ENCODE data around the gene RAD51B. TPM values are rescaled to one million over a fixed set of nuclear protein-coding genes. Genes with fewer than 3 reads are reported as not detected.

RAD51B gene
- total and polyA plus RNA-seq, 2 of the 13 experiments (the other 11 are each of a cell fraction or from before 2014, with no cell fraction given): 7.0 to 9.5 TPM

- TF ChIP-seq HMGXB3 (CRISPR knock-in tag; IDR thresholded peaks at IDR 0.05; ENCODE audit: borderline replicate concordance) (no peak), SP4 (CRISPR knock-in tag; IDR thresholded peaks at IDR 0.05) (no peak), HNF4A (CRISPR knock-in tag; IDR thresholded peaks at IDR 0.05) (no peak), RFXANK (CRISPR knock-in tag; IDR thresholded peaks at IDR 0.05) (no peak)
Measured at GRCh38 chr14:68188174-68188573, 368.6 kb downstream of the RAD51B start (continued).

- Histone ChIP-seq H3K4me1 (ENCODE audit: insufficient read depth, low read length) (peaks cover 52% of the 10 kb centered on the region), H3K27me3 (ENCODE audit: control insufficient read depth in 1 of 2, insufficient read depth in 2 of 2, low read length in 2 of 2) (no peaks in the 10 kb centered on the region), H3K79me2 (ENCODE audit: insufficient read depth, low read length) (no peaks in the 10 kb centered on the region), H3K27ac (ENCODE audit: extremely low read length, insufficient read depth, low read length) (no peak overlapping the region), H2AFZ (ENCODE audit: low read length) (no peak overlapping the region), H3K4me2 (ENCODE audit: low read depth, low read length) (no peak overlapping the region), H4K20me1 (ENCODE audit: insufficient read depth, low read length) (no peaks in the 10 kb centered on the region), H3K36me3 (replicated peaks in 1 of 2; ENCODE audit: control insufficient read depth in 1 of 2, insufficient read depth in 2 of 2, low read length in 2 of 2) (no peaks in the 10 kb centered on the region), H3K9me3 (ENCODE audit: low read length) (no peaks in the 10 kb centered on the region), H3K4me3 (replicated peaks in 1 of 3; ENCODE audit: insufficient read depth in 1 of 3, low read depth in 2 of 3, low read length in 3 of 3) (no peak overlapping the region), H3K9ac (ENCODE audit: insufficient read depth, low read depth, low read length) (no peak overlapping the region)
- no peak for FAIRE-seq
- 38% methylated on average over 1 of the region's 1 CpG for WGBS (ENCODE audit: low lambda C conversion rate)
- ChIA-PET POLR2A (no interaction called here), CTCF (ENCODE audit: low intra/inter-chr PET ratio, low total read pairs) (no interaction called here)
- DNase-seq (ENCODE audit: low spot score): no peak
- intact Hi-C loops (cut with micrococcal nuclease; ENCODE audit: unreplicated experiment): no loop called here
- no TSS peak for BruUV-seq (replicated peaks)
- in situ Hi-C loops (cut with HindIII; ENCODE audit: extremely low pct_ligation_motif_present, low pct_unique_long_range_greater_than_20kb): no loop called here
- no peak for ATAC-seq
- TF ChIP-seq POLR2AphosphoS5 (IDR thresholded peaks at IDR 0.05; ENCODE audit: low read depth, low read length) (no peak), ZNF749 (CRISPR knock-in tag; IDR thresholded peaks at IDR 0.05; ENCODE audit: borderline replicate concordance) (no peak), ZNF792 (CRISPR knock-in tag; IDR thresholded peaks at IDR 0.05) (no peak), PAF1 (CRISPR knock-in tag; IDR thresholded peaks at IDR 0.05) (no peak), TEF (CRISPR knock-in tag; IDR thresholded peaks at IDR 0.05) (no peak), PBX3 (CRISPR knock-in tag; IDR thresholded peaks at IDR 0.05; ENCODE audit: borderline replicate concordance) (no peak), ZNF567 (CRISPR knock-in tag; IDR thresholded peaks at IDR 0.05; ENCODE audit: borderline replicate concordance) (no peak), SRF (IDR thresholded peaks at IDR 0.05; ENCODE audit: low read depth, low read length) (no peak), NR2F2 (IDR thresholded peaks at IDR 0.05; ENCODE audit: borderline replicate concordance, low read depth) (no peak), KMT2A (CRISPR knock-in tag; IDR thresholded peaks at IDR 0.05) (no peak), ZSCAN25 (CRISPR knock-in tag; IDR thresholded peaks at IDR 0.05) (no peak), ONECUT2 (CRISPR knock-in tag; IDR thresholded peaks at IDR 0.05) (peak; percentile 45; the same call in 1 of the 2 replicates), FOXK1 (CRISPR knock-in tag; IDR thresholded peaks at IDR 0.05; ENCODE audit: borderline replicate concordance, low read depth) (no peak), UBTF (CRISPR knock-in tag; IDR thresholded peaks at IDR 0.05) (no peak)
Measured at GRCh38 chr14:68190032-68190431, 370.5 kb downstream of the RAD51B start.

All from HepG2 (cell line).